Activated CD4-positive, alpha-beta T cell treated with anti-CD3 and anti-CD28 coated beads for 36 hours (primary cell): Measurements from ENCODE around the gene APBB1. TPM values are rescaled to one million over a fixed set of nuclear protein-coding genes. Genes with fewer than 3 reads are reported as not detected.

ENCODE experiments used
- ATAC-seq: fragments of 200-7000 bp; cut with Tn5 transposase; one replicate; pipeline ENCODE4 v1.10.0; 2021; ENCODE audit warnings: mild to moderate bottlenecking, moderate library complexity
- CTCF ChIA-PET: fragments of 350-600 bp; sonication (Branson Sonifier 250); formaldehyde crosslinking; loops from one replicate; lab custom pipeline; 2021; ENCODE audit warnings: antibody characterized with exemption; lab: Charles Lee
- POLR2A ChIA-PET: fragments of 350-600 bp; sonication (Branson Sonifier 250); formaldehyde crosslinking; loops from one replicate; lab custom pipeline; 2021; ENCODE audit warnings: antibody characterized with exemption, inconsistent platforms; lab: Charles Lee
- DNase-seq: peaks from one replicate; pipeline ENCODE4 v3.0.0-alpha.2; 2020
- H3K27ac Mint-ChIP-seq: one replicate; pipeline ENCODE4 v1.8.0; 2021; ENCODE audit warnings: mixed read lengths
- H3K27me3 Mint-ChIP-seq: one replicate; pipeline ENCODE4 v1.8.0; 2021; ENCODE audit warnings: mixed read lengths
- H3K36me3 Mint-ChIP-seq: one replicate; pipeline ENCODE4 v1.8.0; 2021; ENCODE audit warnings: low read depth, mixed read lengths
- H3K4me1 Mint-ChIP-seq: one replicate; pipeline ENCODE4 v1.8.0; 2021; ENCODE audit warnings: mixed read lengths
- H3K4me3 Mint-ChIP-seq: one replicate; pipeline ENCODE4 v1.8.0; 2021; ENCODE audit warnings: mild to moderate bottlenecking, moderate library complexity, mixed read lengths
- H3K9me3 Mint-ChIP-seq: one replicate; pipeline ENCODE4 v1.8.0; 2021; ENCODE audit warnings: low read depth, mixed read lengths
- intact Hi-C, 2 experiments: fragments of 100-400 bp; cut with DNase I in 1 of 2; cut with micrococcal nuclease in 1 of 2; formaldehyde crosslinking; loops; one replicate each; pipeline versions ENCODE4 v1.14.2 to v1.15.1; 2022 to 2024; cut with DNase I, micrococcal nuclease
- total RNA-seq, 2 experiments: library from RNA; stranded (reverse); gene quantifications; one replicate each; pipeline ENCODE4 v1.2.3, GENCODE V29; 2021

Gene APBB1
- total RNA-seq, 2 experiments from 2014 or later: 43.2 to 49.8 TPM

DNA sequence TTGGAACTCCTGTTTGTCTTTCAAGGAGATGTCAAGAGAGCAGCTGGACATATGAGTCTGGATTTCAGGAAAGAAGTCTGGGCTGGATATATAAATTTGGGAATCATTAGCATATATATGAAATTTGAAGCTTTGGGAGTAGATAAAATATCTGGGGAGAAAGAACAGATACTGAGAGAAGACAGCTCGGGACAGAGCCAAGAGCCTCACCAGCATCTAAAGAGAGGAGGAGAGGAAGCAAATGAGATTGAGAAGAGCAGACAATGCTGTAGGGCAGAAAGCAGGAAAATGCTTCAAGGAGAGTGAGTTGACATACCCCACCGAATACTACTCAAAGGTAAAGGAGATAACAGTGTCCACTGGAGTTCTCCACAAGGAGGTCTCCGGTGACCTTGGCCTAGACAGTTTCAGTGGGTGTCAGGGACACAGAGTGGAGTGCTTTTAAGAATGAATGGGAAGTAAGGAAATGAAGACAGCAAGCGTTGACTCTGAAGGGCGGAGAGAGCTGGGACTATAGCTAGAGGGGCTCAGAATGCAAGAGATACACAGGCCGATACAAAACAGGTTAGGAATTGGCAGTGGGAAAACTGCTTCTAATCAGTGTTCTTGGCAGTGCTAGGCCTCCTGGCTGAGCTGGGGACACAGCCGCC lies 862 bp downstream of the APBB1 start:
- intact Hi-C loops: loop anchor here (2.0 to 10.0 kb wide), 7 partner anchors 15 to 1097 kb away; partner anchors contain the start of genes ARFIP2 (in 1 of the 2), ILK (in 1 of the 2), MRPL17 (in 1 of the 2) and PPFIBP2 (in 1 of the 2)
- no peaks in the 10 kb centered on the region for H3K9me3 Mint-ChIP-seq
- no peaks in the 10 kb centered on the region for H3K36me3 Mint-ChIP-seq
- H3K27me3 Mint-ChIP-seq: peaks cover 3% of the 10 kb centered on the region
- no peak for DNase-seq
- peaks cover 11% of the 10 kb centered on the region for H3K4me1 Mint-ChIP-seq
- H3K4me3 Mint-ChIP-seq: no peak overlapping the region
- CTCF ChIA-PET: interaction anchor here (0.6 to 2.7 kb wide), 7 partner anchors 8 to 263 kb away, joined by 3 to 10 read pairs (median 4); no protein-coding TSS in a partner anchor
- POLR2A ChIA-PET: interaction anchor here (1.2 to 2.3 kb wide), 2 partner anchors 16 to 28 kb away, joined by 6 to 12 read pairs; partner anchors contain the start of gene SMPD1
- no peak for ATAC-seq
- no peak overlapping the region for H3K27ac Mint-ChIP-seq

DNA sequence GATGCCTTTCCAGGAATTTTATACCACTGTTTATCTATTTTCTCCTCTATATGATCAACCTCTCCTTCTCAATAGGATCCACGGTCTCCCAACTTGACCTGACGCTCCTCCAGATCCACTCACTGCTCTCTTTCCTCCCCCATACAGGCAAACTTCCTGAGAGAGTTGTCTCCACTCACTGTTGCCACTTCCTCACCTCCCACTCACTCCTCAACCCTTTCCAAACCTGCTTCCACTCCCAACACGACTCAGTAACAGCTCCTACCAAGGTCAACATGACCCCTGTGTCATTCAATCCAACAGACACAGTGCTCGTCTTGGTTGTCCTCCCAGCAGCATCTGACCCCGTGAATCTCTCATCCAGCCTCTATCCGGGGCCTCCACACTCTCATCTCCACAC lies 3.1 kb downstream of the APBB1 start:
- ChIA-PET CTCF (interaction anchor here (0.6 to 0.9 kb wide), 2 partner anchors 13 to 37 kb away, joined by 4 read pairs; no protein-coding TSS in a partner anchor), POLR2A (no interaction called here)
- Mint-ChIP-seq H3K36me3 (peaks cover under 1% of the 10 kb centered on the region), H3K4me3 (no peak overlapping the region), H3K9me3 (no peaks in the 10 kb centered on the region), H3K4me1 (peaks cover 26% of the 10 kb centered on the region), H3K27ac (no peak overlapping the region), H3K27me3 (no peaks in the 10 kb centered on the region)
- DNase-seq (no peak), ATAC-seq (no peak)
- intact Hi-C loops: loop anchor here (5.0 to 10.0 kb wide), 6 partner anchors 67 to 1099 kb away; partner anchors contain the start of genes ARFIP2 (in 1 of the 2), ILK (in 1 of the 2), MRPL17 (in 1 of the 2) and PPFIBP2 (in 1 of the 2)

DNA sequence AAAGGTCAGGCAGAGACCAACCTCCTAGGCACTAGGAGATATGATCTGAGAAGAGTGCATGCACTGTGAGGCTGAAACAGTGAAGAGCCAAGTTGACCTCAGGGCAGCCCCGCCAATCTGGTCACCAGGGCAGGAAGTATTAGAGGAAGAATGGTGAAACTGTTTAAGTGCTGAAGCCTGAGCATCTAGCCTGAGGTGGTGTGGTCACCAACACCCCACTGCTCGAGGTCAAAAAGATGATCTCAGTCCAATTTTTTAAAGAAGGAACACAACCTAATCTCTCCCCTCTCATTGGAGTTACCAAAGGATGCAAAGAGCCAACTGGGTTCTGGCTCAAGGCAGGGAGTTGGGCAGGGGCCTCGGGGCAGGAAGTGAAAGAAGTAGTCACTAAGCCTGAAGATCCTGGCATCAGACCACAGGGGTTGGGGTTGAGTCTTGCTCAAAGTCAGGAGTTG lies 4.0 kb downstream of the APBB1 start:
- intact Hi-C loops: loop anchor here (1.0 to 10.0 kb wide), 8 partner anchors 13 to 1100 kb away; partner anchors contain the start of genes ARFIP2 (in 1 of the 2), ILK (in 1 of the 2), MRPL17 (in 1 of the 2) and PPFIBP2 (in 1 of the 2)
- POLR2A ChIA-PET: interaction anchor here (2.1 kb wide), 1 partner anchor 12 kb away, joined by 30 read pairs; no protein-coding TSS in a partner anchor
- ATAC-seq (peak; percentile 40), DNase-seq (peak; percentile 70)
- CTCF ChIA-PET: interaction anchor here (1.2 to 3.5 kb wide), 3 partner anchors 36 to 76 kb away, joined by 3 to 21 read pairs (median 3); no protein-coding TSS in a partner anchor
- Mint-ChIP-seq H3K27me3 (no peaks in the 10 kb centered on the region), H3K27ac (no peak overlapping the region), H3K9me3 (no peaks in the 10 kb centered on the region), H3K36me3 (peaks cover 5% of the 10 kb centered on the region), H3K4me3 (no peak overlapping the region), H3K4me1 (peaks cover 26% of the 10 kb centered on the region)

DNA sequence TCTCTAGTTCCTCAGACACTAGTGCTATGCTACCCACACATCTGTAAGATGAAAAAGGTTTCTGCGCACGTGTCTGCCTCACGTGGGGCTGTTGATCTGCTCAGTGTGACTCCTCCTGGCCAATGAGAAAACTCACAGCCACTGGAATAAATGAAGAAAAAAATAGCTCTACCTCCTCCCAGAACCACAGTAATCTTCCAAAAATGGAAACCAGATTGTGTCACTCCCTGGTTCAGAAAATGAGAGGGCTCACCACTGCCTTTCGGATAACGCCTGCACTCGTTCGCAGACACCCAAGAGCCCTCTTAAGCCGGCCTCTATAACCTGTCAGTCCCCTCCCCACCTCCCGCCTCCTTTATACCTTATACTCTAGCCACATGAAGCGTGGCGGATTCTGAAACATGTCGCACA lies 5.1 kb downstream of the APBB1 start:
- Mint-ChIP-seq H3K27me3 (no peaks in the 10 kb centered on the region), H3K9me3 (no peaks in the 10 kb centered on the region), H3K27ac (no peak overlapping the region), H3K4me1 (peaks cover 30% of the 10 kb centered on the region), H3K36me3 (peaks cover 7% of the 10 kb centered on the region), H3K4me3 (no peak overlapping the region)
- ATAC-seq (peak; percentile 86), DNase-seq (peak; percentile 88)
- CTCF ChIA-PET: interaction anchor here (0.6 to 3.5 kb wide), 13 partner anchors 10 to 185 kb away, joined by 3 to 21 read pairs (median 3); partner anchors contain the start of genes ARFIP2, HPX and TIMM10B
- POLR2A ChIA-PET: interaction anchor here (0.6 to 2.1 kb wide), 8 partner anchors 9 to 115 kb away, joined by 3 to 30 read pairs (median 6); partner anchors contain the start of genes ARFIP2, SMPD1 and TIMM10B
- intact Hi-C loops: loop anchor here (1.0 to 10.0 kb wide), 6 partner anchors 11 to 1101 kb away; partner anchors contain the start of genes SMPD1 (in 2 of the 2), FHIP1B (in 1 of the 2), ILK (in 1 of the 2) and MRPL17 (in 1 of the 2)

DNA sequence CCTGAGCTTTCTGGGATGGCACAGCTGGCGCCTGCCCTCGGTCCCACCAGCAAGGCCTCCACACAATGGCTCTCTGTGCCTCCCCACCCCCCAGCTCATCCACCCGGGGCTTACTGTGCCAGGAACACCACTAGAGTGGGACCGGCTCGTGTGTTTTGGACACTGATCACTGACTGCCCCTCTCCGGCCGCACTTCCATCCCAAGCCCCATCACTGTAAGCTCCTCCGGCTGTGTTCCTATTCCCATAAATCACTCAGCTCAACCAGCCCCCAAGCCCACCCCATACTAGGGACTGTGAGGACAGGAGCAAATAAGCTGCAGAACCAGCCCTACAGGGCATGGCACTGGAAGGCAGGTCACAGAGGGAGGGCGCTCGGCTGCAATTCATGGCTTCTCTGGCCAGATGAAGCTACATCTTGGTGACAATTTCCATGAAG lies 7.3 kb downstream of the APBB1 start:
- no peak overlapping the region for H3K4me3 Mint-ChIP-seq
- no peaks in the 10 kb centered on the region for H3K27me3 Mint-ChIP-seq
- intact Hi-C loops: loop anchor here (10.0 kb wide), 3 partner anchors 193 to 1103 kb away; partner anchors contain the start of genes ILK (in 1 of the 2), MRPL17 (in 1 of the 2), PPFIBP2 (in 1 of the 2) and RRP8 (in 1 of the 2)
- no peaks in the 10 kb centered on the region for H3K9me3 Mint-ChIP-seq
- no peak for ATAC-seq
- no peak overlapping the region for H3K27ac Mint-ChIP-seq
- peaks cover 10% of the 10 kb centered on the region for H3K36me3 Mint-ChIP-seq
- DNase-seq: no peak
- peaks cover 44% of the 10 kb centered on the region for H3K4me1 Mint-ChIP-seq
- CTCF ChIA-PET: interaction anchor here (1.5 to 3.5 kb wide), 2 partner anchors 32 to 33 kb away, joined by 4 to 21 read pairs; no protein-coding TSS in a partner anchor
- POLR2A ChIA-PET: interaction anchor here (1.4 kb wide), 1 partner anchor 8 kb away, joined by 5 read pairs; no protein-coding TSS in a partner anchor

DNA sequence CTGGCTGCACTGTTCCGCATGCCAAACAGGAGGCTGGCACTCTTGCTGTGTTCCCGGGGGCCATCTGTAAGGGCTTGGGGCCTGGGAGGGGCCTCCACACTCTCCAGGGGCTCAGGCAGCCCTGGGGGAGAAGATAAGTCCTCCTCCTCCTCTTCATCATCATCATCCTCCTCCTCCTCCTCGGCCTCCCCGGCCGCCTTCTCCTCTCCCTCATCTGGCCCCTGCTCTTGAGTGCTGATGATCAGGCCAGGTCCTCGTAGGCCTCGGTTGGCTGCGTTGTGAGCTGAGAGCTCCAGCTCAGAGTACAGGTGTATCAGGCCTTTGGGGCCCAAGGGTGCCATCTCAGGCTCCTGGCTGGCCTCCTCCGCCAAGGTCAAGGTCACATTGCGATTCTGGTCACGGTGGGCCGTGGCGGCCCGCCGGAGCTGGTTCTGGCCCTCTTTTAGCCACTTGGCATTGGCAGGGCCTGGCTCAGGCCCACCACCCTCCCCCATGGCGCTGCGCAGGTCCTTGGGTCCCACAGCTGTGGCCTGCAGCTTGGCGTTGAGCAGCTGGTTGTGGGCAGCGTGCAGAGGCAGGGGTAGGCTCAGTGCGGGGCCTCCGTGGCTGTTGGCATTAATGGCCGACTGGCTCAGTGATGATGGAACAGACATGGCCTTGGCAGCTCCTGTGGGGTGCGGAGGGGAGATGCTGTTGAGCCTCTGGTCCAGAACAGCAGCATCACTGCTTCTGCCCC lies 8.0 kb downstream of the APBB1 start:
- intact Hi-C loops: loop anchor here (10.0 kb wide), 3 partner anchors 194 to 1104 kb away; partner anchors contain the start of genes ILK (in 1 of the 2), MRPL17 (in 1 of the 2), PPFIBP2 (in 1 of the 2) and RRP8 (in 1 of the 2)
- ChIA-PET CTCF (interaction anchor here (0.6 to 1.7 kb wide), 4 partner anchors 26 to 33 kb away, joined by 3 to 6 read pairs (median 4); no protein-coding TSS in a partner anchor), POLR2A (interaction anchor here (1.4 kb wide), 1 partner anchor 8 kb away, joined by 5 read pairs; no protein-coding TSS in a partner anchor)
- Mint-ChIP-seq H3K9me3 (no peaks in the 10 kb centered on the region), H3K36me3 (peaks cover 13% of the 10 kb centered on the region), H3K27ac (peak overlapping the region; percentile 10), H3K4me3 (no peak overlapping the region), H3K4me1 (peaks cover 51% of the 10 kb centered on the region), H3K27me3 (no peaks in the 10 kb centered on the region)
- ATAC-seq (no peak), DNase-seq (no peak)

DNA sequence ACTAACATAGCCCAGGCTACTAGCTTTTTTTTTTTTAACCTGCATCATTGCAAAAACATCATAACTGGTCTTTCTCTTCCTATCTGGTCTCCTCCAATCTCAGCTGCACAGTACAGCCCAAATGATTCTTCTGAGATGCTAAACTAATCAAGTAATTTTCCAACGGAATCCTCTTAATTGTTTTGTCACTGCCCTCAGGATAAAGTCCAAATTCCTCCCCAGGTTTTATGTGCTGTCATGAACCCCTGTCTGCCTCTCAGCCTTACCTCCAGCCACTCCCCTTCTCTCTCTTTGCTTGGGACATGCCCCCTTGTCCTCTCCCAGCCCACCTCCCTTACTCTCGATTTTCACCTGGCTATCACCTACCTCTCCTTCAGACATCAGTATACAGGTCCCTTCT lies 12.5 kb downstream of the APBB1 start:
- H3K27me3 Mint-ChIP-seq: no peaks in the 10 kb centered on the region

DNA sequence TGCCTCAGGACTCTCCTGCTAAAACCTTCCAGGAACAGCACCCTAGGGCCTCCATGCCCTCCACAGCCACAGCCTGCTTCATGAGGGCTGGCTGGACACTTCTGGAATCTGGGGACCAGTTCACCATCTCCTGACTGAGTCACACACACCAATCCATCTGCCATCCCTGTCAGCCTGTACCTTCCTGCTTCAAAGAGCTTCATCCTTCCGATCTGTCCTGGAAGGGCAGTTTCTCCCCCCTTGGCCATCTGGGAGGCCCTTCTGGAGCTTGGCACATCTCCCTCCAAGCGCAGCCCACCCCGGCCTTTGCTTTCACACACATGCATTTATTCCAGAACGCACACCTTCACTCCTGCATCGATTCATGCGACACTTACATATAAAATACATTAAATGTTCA lies 13.0 kb downstream of the APBB1 start:
- H3K36me3 Mint-ChIP-seq: peaks cover 17% of the 10 kb centered on the region
- no peaks in the 10 kb centered on the region for H3K9me3 Mint-ChIP-seq
- ChIA-PET CTCF (interaction anchor here (1.0 to 5.4 kb wide), 2 partner anchors 22 to 36 kb away, joined by 3 to 28 read pairs; partner anchors contain the start of gene HPX), POLR2A (interaction anchor here (0.6 to 1.8 kb wide), 2 partner anchors 8 to 70 kb away, joined by 5 read pairs; no protein-coding TSS in a partner anchor)
- H3K4me3 Mint-ChIP-seq: no peak overlapping the region
- no peak for DNase-seq
- intact Hi-C loops: no loop called here
- H3K4me1 Mint-ChIP-seq: peaks cover 79% of the 10 kb centered on the region
- ATAC-seq: no peak
- H3K27ac Mint-ChIP-seq: peak overlapping the region; percentile 22
- no peaks in the 10 kb centered on the region for H3K27me3 Mint-ChIP-seq

More for the DNA sequence above, 12.5 kb downstream of the APBB1 start:
- DNase-seq: no peak
- H3K36me3 Mint-ChIP-seq: peaks cover 13% of the 10 kb centered on the region
- H3K27ac Mint-ChIP-seq: peak overlapping the region; percentile 55
- intact Hi-C loops: no loop called here
- ATAC-seq: no peak
- H3K9me3 Mint-ChIP-seq: no peaks in the 10 kb centered on the region
- ChIA-PET CTCF (interaction anchor here (1.0 to 1.1 kb wide), 2 partner anchors 21 to 27 kb away, joined by 3 to 9 read pairs; no protein-coding TSS in a partner anchor), POLR2A (interaction anchor here (0.6 kb wide), 1 partner anchor 69 kb away, joined by 5 read pairs; no protein-coding TSS in a partner anchor)
- H3K4me1 Mint-ChIP-seq: peaks cover 76% of the 10 kb centered on the region
- no peak overlapping the region for H3K4me3 Mint-ChIP-seq

DNA sequence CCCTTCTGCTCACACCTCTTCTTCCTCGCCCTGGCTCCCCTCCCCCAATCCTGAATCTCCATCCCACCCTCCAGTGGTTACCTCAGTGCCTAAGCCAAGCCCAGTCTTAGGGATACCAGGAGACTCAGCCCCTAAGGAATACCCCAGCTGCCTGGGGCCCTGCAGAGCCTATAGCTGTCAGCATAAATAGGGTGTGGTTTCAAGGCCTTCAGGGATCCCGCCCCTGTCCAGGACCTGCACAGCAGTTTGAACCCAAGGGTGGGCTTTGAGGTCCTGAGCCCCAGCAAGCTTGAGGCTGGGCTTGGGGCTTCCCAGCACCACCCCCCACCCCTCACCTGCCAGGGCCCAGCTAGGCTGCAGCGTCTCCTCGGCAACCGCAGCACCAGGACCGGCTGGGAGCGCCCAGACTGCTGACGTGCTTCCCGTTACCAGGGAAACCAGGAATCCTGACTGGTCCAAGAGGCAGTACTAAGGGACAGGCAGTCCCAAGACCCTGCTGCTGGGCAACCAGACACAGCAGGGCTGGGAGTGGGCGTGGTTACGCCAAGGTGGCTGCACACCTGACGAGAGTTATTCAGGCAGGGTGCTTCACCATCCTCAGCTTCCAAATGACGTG lies 13.7 kb downstream of the APBB1 start:
- intact Hi-C loops: no loop called here

More for the DNA sequence above, 13.7 kb downstream of the APBB1 start:
- no peaks in the 10 kb centered on the region for H3K9me3 Mint-ChIP-seq
- no peak overlapping the region for H3K27ac Mint-ChIP-seq
- H3K4me3 Mint-ChIP-seq: no peak overlapping the region
- ChIA-PET CTCF (interaction anchor here (1.0 to 5.4 kb wide), 2 partner anchors 15 to 37 kb away, joined by 3 to 28 read pairs; partner anchors contain the start of genes HPX and SMPD1), POLR2A (interaction anchor here (1.8 kb wide), 1 partner anchor 9 kb away, joined by 5 read pairs; no protein-coding TSS in a partner anchor)
- H3K27me3 Mint-ChIP-seq: no peaks in the 10 kb centered on the region
- DNase-seq (peak; percentile 18), ATAC-seq (no peak)
- H3K4me1 Mint-ChIP-seq: peaks cover 82% of the 10 kb centered on the region
- H3K36me3 Mint-ChIP-seq: peaks cover 17% of the 10 kb centered on the region
